ENCODE results near the gene GMDS.

The GMDS gene

DNA sequence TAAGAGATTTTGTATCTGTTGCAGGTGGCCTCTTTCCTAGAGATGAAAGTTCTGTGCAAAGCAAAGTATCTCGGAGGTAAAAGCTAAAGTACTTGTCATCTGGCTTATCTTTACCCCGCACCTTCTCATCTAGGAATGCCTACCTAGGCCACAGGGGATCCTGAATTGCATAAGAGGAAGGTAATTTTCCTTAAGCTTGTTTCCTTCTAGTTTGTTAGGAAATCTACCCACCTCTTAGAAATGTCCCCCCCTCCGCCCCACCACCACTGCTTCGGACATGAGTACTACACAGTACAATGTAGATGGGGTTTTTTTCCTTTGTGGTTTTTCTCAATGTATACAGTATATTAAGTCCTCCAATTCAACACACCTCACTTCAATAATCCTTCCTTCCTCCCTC is 614.2 kb downstream of the GMDS start:
- DNase-seq = no peak

DNA sequence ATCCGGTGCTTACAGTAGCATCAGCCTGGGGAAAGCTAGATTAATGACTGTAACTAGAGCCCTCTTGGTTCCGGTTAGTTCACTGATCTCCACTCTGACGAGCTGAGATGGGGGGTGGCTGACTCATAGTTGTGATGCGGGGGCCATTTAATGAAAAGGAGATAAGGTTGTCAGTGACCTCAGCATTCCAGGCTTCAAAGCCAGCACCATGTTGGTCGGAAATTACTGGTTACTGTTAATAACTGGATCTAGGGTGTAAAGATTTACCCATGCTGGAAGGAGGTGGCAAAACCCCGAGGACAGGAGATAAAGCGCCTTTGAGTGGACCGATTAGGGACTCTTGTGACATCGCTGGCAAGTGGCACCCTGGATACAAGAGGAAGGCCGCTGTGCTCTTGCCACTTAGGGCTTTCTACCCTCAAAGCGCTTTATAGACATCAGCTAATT is 614.6 kb downstream of the GMDS start:
- no peak for DNase-seq

DNA sequence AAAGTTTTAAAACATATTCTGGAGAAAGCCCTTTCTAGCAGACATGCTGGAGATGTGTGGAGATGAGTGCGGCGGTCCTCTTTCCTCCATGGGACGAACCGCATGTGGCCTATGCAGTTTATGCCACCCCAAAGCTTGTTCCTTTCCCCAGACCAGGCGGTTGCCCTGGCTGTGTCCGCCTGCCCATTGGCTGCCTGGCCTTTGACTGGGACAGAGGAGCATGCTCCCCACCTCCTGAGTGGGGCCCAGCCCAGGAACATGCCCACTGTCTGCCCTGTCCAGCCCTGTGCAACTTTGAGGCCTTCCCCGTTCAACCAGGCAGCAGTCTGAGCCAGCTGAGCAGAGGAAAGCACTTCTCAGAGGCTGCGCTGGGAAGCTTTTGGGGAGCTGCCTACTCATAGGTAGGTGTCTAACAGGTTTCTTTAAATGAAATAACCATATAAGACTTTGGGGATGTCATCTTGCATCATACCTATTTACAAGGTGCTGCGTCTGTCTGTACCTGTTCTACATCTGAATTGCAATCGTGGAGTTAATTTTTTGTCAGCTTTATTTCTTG is 615.1 kb downstream of the GMDS start:
- no peak for DNase-seq

DNA sequence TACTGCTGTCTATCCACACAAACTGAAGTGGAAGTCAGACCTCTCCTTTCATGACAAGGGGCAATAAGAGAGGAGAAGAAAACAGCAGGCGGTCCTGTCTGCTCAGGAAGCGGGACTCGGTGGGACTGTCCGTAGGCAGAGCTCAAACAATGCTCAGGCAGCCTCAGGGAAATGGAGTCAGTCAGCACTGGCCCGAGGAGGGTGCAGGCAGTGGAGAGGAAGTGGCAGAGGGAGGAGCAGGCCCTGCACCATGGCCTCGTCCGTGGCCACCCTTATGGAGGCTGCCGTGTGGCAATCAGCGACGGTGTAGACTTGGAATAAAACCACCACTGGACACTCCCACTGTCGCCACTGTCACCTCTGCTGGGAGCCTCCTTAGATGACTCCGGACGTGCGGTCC is 616.1 kb downstream of the GMDS start:
- DNase-seq = no peak

DNA sequence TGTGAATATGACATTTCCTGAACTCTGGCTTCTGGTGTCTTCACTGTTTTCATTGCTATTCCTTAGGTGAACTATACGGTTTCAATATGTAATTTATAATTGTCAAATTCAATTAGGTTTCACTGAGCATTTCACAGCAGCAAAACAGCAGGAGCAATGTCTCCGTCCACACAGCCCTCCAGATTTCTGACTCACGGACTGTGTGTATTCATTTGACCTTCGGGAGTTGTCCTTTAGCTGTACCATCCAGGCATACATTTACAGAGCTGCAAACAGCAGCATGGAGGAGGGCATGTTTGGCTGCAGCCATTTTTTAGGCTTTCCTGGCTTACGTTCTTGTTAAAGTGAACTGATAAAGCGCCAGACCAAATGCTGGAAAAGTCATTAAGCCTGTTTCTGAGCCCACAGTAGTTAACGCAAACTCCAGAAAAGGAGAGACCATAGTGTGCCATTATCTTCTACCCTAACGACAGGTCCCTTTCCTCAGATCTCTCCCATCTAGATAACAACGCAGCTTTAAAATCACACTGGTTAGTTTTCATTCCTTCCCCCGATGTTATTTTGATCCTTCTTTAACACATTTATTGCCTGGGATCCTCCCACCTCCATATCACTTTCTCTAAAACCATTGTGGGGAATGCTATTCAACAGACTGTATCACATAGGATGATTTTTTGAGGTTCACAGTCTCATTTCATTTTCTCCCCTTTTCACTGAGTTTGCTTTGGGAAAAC is 617.4 kb downstream of the GMDS start:
- DNase-seq = no peak

DNA sequence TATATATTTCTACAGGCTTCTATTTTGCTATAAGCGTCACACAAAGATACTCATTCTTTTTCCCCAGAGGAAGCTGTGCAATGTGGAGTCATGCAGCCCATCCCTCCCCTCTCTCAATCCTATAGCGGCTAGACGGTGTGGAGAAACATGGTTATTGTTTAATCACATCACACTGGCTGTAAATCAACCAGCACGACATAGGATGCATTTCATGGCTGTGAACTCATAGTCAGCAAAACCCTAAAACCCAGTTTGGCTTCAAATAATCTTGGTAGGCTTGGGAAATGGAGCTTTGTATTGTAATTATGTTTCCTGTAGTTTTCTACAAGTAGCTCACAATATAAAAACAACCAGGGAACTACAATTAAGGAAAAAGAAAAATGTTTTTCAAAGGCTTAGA is 618.9 kb downstream of the GMDS start:
- DNase-seq = no peak

DNA sequence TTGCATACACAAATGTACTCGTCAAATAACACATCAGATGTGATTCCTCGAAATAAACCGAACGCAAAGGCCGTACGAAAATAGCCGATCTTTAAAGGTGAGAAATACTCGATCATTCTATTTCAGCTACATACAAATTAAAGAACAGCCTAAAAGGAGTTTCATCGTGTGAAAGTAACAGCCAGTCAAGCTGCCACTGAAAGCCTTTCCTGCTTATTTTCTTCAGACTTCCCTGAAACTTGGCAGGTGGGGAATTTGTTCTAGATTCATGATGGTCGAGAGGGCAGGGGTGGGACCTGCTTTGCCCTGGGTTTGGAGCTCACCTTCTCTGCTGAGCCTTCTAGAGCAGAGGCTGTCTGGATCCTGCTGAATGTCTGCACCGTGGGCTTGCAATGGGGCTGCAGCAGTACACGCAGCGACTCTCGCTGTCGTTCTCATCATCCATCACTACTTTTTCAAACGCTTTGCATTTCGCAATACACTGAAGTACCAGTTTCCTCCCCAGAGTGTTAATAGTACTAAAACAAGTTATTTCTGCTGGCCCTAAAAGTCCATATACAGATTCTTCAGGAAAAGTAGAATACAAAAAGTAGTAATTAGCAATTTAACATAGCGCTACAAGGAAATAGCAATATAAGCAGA is 619.5 kb downstream of the GMDS start:
- no peak for DNase-seq

DNA sequence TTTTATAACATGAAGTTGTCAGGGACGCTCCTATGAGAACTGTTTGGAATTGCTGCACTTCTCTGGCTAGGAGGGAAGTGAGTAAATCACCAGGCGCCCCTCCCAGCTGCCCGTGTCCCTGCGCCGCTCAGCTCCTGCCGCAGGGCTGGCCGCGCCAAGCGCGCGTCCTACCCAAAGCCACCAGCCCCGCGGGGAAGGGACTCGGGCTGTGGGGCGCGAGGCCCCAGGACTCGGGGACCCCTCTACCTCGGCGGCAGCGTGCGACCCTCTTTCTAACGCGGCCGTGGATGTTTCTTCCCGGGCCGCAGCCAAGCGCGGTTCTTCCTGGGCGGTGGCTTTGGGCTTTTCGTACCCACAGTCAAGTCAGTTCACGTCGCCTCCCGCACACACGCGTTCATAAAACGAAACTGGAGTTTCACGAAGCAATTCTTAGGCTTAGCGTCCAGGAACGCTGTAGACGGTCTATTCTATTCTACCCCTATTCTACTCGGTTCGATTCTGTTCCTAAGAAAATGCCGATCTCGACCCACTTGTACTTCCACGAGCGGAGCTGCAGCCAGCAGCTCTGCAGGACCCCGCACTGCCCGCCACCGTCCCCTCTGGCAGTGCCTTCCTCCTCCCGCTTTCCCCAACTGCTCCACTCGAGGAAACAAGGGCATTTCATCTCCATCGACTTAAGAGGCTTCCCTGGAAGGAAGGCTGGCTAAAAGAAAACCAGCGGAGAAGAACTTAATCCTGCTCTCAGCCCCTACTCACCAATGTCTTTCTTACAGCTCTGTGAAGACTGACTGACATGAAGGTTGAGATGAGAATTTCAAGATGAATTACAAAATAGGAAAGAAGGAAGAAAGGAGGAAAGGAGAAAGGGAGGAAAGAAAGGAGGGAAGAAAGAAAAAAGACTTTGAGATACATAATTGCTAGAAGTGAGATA is 620.3 kb downstream of the GMDS start:
- no peak for DNase-seq

DNA sequence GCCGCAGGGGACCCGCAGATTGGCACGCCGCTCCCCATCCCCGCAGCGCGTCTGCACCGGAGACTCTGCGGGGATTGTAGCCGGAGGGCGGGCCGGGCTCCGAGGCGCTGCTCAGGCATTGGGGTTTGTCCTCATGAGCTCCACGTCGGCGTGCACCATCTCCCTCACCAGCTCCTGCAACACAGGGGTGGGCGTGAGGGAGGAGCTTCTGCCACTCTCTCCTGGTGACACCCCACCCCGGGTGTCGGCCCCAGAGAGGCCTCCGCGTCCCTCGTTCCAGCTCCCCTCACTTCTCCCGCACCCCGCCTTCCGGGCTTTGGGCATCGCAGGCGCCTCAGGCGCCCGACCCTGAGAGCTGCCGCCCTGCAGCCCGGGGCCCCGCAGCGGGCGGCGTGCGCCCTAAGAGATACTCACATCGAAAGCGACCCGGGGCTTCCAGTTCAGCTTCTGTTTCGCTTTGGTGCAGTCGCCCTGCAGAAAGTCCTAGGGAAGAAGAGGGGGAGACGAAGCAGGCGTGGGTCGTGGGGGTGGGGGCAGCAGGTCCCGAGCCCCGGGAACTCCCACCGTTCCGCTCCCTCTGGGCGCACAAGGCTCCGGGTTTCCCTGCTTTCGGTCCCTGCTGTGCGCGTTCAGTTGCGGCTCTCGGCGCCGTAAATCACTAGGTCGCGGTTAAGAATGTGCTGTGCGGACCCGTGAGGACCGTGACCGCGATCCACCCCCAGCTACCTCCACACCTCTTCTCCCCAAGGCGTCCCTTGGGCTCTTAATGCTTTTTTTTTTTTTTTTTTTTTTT is 621.2 kb downstream of the GMDS start:
- DNase-seq = no peak

DNA sequence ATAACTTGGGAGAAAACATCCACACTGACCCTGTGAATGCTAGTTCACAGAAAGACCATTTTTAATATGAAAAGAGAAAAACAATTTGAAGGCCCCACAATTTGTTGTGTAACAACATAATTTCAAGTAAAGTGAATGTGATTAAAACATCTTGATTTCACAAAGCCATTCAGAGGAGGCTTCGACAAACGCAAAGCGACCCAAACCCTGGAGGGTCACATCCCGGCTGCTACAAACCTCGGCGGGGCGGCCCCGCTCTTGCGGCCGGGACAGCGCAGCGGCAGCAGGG is 621.7 kb downstream of the GMDS start:
- DNase-seq = no peak

DNA sequence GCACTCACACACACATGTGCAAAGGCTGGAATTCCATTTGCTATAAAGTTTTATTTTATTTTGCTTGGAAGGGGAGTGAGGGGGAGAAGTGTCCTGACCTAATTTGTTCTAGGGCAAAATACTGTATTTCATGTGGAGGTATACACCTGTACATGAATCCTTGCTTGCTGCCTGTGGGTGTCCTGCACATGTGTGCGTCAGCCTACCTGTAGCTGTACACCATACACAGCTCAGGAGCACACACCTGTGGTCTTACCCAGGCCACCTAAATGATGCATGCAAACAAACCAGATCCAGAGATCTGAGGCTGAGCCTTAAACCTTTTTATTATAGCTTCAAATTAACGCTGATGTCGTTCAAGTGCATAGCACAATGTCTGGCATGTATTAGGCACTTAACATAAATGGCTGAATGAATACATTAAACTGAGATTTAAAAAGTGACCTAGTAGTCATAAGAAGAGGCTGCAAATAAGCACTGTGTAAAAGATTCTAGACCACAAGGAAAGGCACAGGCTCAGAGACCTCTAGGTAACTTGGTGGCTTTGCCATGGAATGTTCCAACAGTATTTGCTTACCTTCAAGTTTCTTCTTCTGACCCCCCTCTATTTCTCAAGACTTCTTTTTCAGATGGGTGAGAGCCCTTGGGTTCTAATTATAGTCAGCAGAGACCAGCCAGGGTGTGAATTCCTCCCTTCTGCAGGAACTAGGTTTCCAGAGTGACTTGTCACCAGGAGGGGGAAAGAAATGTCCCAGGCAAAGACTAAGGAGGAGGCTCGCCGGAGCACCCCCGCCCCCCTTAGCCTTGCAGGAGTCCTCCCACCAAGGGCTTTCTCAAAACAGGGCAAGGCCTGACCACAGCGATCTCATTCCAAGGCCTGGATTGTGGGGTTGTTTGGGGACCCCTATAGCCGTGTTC is 622.3 kb downstream of the GMDS start:
- DNase-seq = no peak

DNA sequence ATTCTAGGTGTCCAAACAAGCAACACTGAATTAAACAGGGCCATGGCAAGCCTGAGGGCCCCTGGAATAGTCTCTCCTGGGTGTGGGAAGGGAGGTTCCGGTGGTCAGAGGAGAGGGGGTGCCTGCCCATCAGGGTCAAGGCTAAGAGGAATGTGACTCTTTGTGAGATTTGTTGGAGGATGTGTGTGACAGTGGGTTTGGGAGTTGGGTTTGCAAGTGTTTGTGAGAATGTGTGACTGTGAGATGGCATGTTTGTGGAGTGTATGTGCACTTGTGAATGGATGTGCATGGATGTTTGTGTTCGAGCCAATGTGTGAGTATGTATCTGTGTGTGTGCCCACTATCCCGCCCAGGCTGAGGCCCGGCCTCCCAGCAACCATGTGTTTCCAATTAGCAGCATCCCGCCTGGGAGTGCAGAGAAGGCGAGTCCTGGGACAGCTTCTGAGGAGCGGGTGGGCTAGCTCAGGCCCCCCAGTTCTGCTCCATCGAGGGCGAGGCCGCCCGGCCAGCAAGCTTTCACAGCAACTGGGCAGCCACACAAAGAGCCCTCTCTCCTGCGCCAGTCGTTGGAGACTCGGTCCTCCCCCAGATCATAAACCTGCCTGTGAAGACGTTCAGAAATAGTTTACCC is 623.1 kb downstream of the GMDS start:
- no peak for DNase-seq

DNA sequence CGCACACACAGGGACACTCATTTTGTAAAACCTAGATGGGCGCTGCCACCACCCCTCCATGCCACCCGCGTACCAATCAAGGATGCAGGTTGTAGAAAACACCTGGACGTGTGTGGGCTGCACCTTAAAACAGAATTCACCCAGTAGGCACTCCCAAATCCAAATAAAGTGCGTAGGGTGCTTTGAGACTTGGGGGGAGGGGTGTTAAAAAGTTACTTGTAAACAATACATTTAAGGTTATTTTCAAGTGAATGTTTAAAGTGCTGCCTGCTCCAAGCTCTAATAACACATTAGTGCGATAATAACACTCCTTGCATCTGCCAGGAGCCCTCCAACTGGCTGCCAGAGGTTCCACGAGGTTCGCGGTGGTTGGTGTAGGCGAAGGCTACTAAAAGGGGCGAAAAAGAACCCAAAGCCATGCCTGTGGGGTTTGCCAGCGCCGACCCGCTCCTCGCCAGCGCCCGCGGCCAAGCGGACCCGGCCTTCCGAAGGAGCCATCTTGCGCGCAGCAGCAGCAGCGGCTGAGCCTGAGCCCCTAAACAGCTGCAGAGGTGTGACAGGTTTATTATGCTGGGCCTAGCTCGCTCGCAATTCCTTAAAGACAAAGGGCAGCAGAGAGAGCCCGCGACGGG is 624.2 kb downstream of the GMDS start:
- DNase-seq = no peak

DNA sequence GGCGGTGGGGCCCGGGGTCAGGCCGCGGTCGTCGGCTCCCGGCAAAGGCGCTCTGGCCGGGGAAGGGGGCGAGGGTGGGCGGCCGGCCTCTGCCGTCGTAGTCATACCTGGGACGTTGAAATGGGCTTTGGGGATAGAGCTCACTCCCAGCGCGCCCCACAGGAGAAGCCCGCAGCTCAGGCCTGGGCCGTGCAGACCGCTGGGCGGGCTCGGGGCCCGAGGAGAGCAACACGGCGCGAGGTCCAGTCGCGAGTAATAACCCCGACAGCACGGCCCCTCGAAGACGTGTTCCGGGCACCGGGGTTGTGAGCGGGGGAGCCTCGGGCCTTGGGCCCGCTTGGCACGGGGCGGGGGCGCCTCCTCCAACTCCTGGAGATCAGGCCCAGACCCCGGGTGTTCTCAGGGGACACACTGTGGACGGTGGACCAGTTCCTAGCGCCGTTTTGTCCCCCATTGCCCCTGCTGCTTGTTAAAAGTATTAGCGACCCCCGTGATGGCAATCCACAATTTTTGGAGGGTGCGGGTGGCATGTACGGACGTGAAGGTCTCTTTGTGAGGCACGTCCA is 624.8 kb downstream of the GMDS start:
- DNase-seq = no peak

DNA sequence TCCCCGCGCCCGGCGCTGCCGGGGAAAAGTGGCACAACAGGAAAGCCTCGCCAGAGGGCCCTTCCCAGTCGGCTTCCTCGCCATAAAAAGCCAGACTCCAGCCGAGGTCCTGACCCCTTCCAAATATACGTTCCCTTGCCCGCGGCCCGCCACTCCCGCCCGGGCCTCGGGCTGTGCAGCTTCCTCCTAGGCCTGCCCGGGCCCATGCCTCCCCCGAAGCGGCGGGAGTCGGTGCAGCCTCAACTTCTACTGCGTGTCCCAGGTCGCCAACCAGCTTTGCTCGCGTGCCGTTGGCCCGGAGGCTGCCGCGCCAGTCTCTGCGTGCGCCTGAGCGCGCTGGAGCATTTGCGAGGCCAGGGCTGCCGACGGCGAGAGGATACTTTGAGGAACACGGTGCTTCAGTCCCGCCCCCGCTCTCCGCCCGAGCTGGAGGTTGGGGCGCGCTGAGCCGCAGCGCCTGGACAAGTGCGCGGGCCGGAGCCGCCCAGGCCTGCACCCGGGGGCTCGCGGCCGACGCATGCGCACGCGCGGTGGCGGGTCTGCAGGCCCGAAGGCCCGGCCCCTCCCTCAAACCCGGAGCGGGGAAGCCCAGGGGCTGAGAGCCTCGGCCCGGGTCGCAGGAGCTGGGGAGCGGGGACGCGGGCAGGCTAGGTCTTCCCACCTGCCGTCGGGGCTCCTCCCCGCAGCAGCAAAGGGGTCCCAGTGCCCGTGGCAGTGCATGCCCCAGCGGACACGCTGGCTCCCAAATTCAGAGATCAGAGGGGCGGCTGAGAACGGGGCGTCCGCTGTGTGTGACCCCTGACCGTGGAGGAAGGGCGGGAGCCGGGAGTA is 625.5 kb downstream of the GMDS start:
- no peak for DNase-seq

DNA sequence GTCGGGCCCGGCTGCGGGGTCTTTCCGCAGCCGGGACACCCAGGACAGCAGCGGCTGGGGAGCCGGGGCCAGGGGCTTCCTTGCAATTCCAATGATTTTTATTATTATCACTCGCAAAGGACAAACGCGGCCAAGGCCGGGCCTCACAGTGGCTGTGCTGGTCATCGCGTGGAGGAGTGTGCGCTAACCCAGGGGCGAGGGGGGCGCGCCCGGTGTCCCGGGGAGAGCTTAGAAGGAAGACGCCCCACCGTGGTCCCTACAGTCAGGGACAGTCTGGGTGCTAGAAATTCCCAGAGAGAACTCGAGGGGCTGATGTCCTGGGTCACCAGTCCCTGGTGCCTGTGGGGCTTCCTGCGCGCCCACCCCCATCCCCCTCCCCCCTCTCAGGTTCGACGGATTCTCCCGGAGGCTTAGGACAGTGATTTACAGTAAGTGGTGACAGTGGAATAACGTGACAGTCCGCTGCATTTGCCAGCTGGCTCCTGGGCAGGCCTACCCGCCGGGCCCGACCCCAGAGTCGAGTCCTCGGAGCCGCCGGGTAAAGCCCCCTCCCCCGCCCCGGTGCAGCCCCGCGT is 626.2 kb downstream of the GMDS start:
- DNase-seq = no peak

DNA sequence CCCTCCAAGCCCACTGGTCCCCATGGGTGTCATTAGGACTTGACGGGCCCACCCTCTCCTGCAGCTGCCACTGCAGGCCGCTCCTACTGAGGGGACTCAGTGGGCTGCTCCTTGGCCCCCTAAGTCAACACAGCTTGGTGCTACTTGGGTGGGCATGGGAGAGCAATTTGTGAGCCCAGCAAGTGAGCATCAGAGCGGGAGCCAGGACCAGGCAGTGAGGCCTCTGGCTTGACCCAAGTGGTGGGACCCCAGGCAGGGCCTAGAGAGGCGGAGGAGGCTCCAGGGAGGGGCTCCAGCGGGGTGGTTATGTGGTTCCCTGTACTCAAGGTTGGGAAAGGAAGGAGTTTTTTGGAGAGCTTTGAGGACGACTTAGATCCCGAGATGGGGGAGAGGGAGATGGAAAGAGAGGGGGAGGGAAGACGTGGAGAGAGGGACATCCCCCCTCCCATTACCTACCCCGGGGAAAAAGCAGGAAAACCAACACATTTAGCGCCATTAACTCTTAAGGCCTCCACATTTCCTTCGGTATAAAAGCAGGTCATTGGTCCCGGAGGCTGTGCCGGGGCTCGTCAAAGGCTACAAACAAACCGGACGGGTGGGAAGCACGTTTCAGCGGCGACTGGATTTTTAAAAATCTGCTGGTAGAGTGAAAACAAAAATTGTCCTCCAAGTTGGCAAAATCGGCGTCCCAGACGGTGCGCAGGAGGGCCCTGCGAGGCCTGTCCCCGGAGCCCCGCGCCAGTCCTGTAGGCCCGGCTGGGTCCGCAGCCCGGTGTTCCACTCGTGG is 626.9 kb downstream of the GMDS start:
- no peak for DNase-seq
